Dedifferentiated amniotic fluid mesenchymal stem cell (primary cell): ENCODE measurements around the gene PYROXD2.

Experiments
- DNase-seq: peaks from one replicate; pipeline ENCODE4 v3.0.0-alpha.2; 2016; ENCODE audit errors: extremely low spot score

PYROXD2 gene

GRCh38 chr10:98414932-98415730 lies at the start of gene PYROXD2:
PYROXD2 (minus strand) TSS chr10:98415182; CDS start chr10:98415135, 47 bp downstream.
- DNase-seq: peak; percentile 78

- DNase-seq: no peak
Measured at GRCh38 chr10:98463976-98464754, 49.2 kb upstream of the PYROXD2 start.

GRCh38 chr10:98463016-98463415 lies 48.0 kb upstream of the PYROXD2 start:
- DNase-seq: no peak

- DNase-seq: no peak
Measured at GRCh38 chr10:98461500-98461842, 46.5 kb upstream of the PYROXD2 start.

- peak; percentile 84 for DNase-seq
Measured at GRCh38 chr10:98460837-98461499, 46.0 kb upstream of the PYROXD2 start.

GRCh38 chr10:98458809-98459784 lies 44.1 kb upstream of the PYROXD2 start:
- no peak for DNase-seq

- no peak for DNase-seq
Measured at GRCh38 chr10:98457721-98458120, 42.7 kb upstream of the PYROXD2 start.

- DNase-seq: no peak
Measured at GRCh38 chr10:98456686-98457482, 41.9 kb upstream of the PYROXD2 start.

- no peak for DNase-seq
Measured at GRCh38 chr10:98456043-98456570, 41.1 kb upstream of the PYROXD2 start.

GRCh38 chr10:98453729-98454128 lies 38.7 kb upstream of the PYROXD2 start:
- no peak for DNase-seq

- DNase-seq: no peak
Measured at GRCh38 chr10:98450618-98451017, 35.6 kb upstream of the PYROXD2 start.

GRCh38 chr10:98449287-98449686 lies 34.3 kb upstream of the PYROXD2 start:
- no peak for DNase-seq

GRCh38 chr10:98446661-98447221 lies 31.8 kb upstream of the PYROXD2 start, which contains the start of gene HPS1:
HPS1 (minus strand) TSS chr10:98446935; CDS start chr10:98443240, 3,695 bp downstream.
- DNase-seq: peak; percentile 52

GRCh38 chr10:98446151-98446660 lies 31.2 kb upstream of the PYROXD2 start:
- peak; percentile 15 for DNase-seq

GRCh38 chr10:98445200-98445812 lies 30.3 kb upstream of the PYROXD2 start:
- DNase-seq: no peak

GRCh38 chr10:98444314-98445006 lies 29.5 kb upstream of the PYROXD2 start:
- DNase-seq: no peak

- no peak for DNase-seq
Measured at GRCh38 chr10:98438715-98439114, 23.7 kb upstream of the PYROXD2 start.

GRCh38 chr10:98436704-98437103 lies 21.7 kb upstream of the PYROXD2 start:
- no peak for DNase-seq
